Activated CD8-positive, alpha-beta T cell treated with anti-CD3 and anti-CD28 coated beads for 36 hours (primary cell): ENCODE data around the gene PSME2. TPM values are rescaled to one million over a fixed set of nuclear protein-coding genes. Genes with fewer than 3 reads are reported as not detected.

Source experiments
- ATAC-seq: fragments of 200-7000 bp; cut with Tn5 transposase; one replicate; pipeline ENCODE4 v1.10.0; 2021; ENCODE audit warnings: mild to moderate bottlenecking, moderate library complexity
- CTCF ChIA-PET: fragments of 350-600 bp; sonication (Branson Sonifier 250); formaldehyde crosslinking; loops from one replicate; lab custom pipeline; 2021; ENCODE audit warnings: antibody characterized with exemption; lab: Charles Lee
- POLR2A ChIA-PET: fragments of 350-600 bp; sonication (Branson Sonifier 250); formaldehyde crosslinking; loops from one replicate; lab custom pipeline; 2021; ENCODE audit warnings: antibody characterized with exemption; lab: Charles Lee
- DNase-seq: peaks from one replicate; pipeline ENCODE4 v3.0.0-alpha.2; 2020
- H3K27ac Mint-ChIP-seq: one replicate; pipeline ENCODE4 v1.8.0; 2021; ENCODE audit warnings: mild to moderate bottlenecking, mixed read lengths
- H3K27me3 Mint-ChIP-seq: one replicate; pipeline ENCODE4 v1.8.0; 2021; ENCODE audit warnings: mixed read lengths
- H3K36me3 Mint-ChIP-seq: one replicate; pipeline ENCODE4 v1.8.0; 2021; ENCODE audit warnings: low read depth, mixed read lengths
- H3K4me1 Mint-ChIP-seq: one replicate; pipeline ENCODE4 v1.8.0; 2021; ENCODE audit warnings: low read depth, mixed read lengths
- H3K4me3 Mint-ChIP-seq: one replicate; pipeline ENCODE4 v1.8.0; 2021; ENCODE audit warnings: mild to moderate bottlenecking, moderate library complexity, mixed read lengths
- H3K9me3 Mint-ChIP-seq: one replicate; pipeline ENCODE4 v1.8.0; 2021; ENCODE audit warnings: mixed read lengths
- intact Hi-C: fragments of 100-400 bp; cut with micrococcal nuclease; formaldehyde crosslinking; loops from one replicate; pipeline ENCODE4 v1.10.0; 2022
- total RNA-seq, 2 experiments: library from RNA; stranded (reverse); gene quantifications; one replicate each; pipeline ENCODE4 v1.2.3, GENCODE V29; 2021
- TF ChIP-seq, protein P1 (sequence below): fragments of 200-600 bp; IDR thresholded peaks from one replicate; pipeline ENCODE4 v1.8.0; 2022; ENCODE audit warnings: antibody characterized with exemption, mild to moderate bottlenecking

The PSME2 gene
- total RNA-seq, 2 experiments from 2014 or later = 440 TPM

DNA sequence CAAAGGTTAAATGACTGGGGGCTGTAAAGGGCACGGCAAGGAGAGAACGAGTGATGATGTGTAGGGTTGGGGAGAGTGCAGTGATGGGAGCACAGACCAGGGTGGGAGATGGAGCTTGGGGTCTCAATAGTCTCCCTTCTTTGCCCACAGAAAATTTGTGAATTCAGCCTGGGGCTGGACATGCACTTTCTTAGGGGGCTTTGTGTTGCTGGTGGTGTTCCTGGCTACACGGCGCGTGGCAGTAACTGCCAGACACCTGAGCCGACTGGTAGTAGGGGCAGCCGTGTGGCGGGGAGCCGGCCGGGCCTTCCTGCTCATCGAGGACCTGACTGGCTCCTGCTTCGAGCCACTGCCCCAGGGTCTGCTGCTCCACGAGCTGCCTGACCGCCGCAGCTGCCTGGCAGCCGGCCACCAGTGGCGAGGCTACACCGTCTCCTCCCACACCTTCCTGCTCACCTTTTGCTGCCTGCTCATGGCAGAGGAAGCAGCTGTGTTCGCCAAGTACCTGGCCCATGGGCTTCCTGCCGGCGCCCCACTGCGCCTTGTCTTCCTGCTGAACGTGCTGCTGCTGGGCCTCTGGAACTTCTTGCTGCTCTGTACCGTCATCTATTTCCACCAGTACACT lies 14.2 kb downstream of the PSME2 start:
- peaks cover 30% of the 10 kb centered on the region for H3K4me1 Mint-ChIP-seq
- H3K27me3 Mint-ChIP-seq = no peaks in the 10 kb centered on the region
- peak overlapping the region; percentile 91 for H3K27ac Mint-ChIP-seq
- DNase-seq (peak; percentile 57), ATAC-seq (no peak)
- intact Hi-C loops = no loop called here
- peaks cover 8% of the 10 kb centered on the region for H3K36me3 Mint-ChIP-seq
- peak overlapping the region; percentile 46 for H3K4me3 Mint-ChIP-seq
- no peaks in the 10 kb centered on the region for H3K9me3 Mint-ChIP-seq
- TF ChIP-seq, protein P1, sequence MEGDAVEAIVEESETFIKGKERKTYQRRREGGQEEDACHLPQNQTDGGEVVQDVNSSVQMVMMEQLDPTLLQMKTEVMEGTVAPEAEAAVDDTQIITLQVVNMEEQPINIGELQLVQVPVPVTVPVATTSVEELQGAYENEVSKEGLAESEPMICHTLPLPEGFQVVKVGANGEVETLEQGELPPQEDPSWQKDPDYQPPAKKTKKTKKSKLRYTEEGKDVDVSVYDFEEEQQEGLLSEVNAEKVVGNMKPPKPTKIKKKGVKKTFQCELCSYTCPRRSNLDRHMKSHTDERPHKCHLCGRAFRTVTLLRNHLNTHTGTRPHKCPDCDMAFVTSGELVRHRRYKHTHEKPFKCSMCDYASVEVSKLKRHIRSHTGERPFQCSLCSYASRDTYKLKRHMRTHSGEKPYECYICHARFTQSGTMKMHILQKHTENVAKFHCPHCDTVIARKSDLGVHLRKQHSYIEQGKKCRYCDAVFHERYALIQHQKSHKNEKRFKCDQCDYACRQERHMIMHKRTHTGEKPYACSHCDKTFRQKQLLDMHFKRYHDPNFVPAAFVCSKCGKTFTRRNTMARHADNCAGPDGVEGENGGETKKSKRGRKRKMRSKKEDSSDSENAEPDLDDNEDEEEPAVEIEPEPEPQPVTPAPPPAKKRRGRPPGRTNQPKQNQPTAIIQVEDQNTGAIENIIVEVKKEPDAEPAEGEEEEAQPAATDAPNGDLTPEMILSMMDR = no peak
- ChIA-PET CTCF (interaction anchor here (0.9 to 5.3 kb wide), 6 partner anchors 9 to 29 kb away, joined by 3 to 29 read pairs (median 5); partner anchors contain the start of genes DCAF11, EMC9, IRF9 and NRL), POLR2A (interaction anchor here (0.9 to 2.4 kb wide), 7 partner anchors 8 to 50 kb away, joined by 3 to 13 read pairs (median 4); partner anchors contain the start of genes DCAF11, EMC9, IRF9 and NRL)

DNA sequence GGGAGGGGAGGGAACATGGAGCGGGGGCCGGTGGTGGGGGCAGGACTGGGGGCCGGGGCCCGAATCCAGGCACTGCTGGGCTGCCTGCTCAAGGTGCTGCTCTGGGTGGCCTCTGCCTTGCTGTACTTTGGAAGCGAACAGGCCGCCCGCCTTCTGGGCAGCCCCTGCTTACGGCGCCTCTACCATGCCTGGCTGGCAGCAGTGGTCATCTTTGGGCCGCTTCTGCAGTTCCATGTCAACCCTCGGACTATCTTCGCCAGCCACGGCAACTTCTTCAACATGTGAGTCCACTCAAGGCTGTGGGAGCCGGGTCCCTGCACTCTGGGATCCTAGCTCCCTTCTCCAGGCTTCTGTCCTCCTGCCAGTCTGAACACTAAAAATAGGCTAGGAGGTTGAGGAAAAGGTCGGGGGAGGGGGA lies 14.9 kb downstream of the PSME2 start:
- no peaks in the 10 kb centered on the region for H3K27me3 Mint-ChIP-seq
- intact Hi-C loops = no loop called here
- TF ChIP-seq, protein P1 = no peak
- ChIA-PET CTCF (interaction anchor here (1.7 to 5.3 kb wide), 4 partner anchors 10 to 29 kb away, joined by 5 to 29 read pairs (median 13); partner anchors contain the start of genes DCAF11, IRF9 and NRL), POLR2A (interaction anchor here (1.3 to 2.4 kb wide), 5 partner anchors 10 to 33 kb away, joined by 4 to 13 read pairs (median 5); partner anchors contain the start of genes DCAF11, EMC9 and NRL)
- H3K4me1 Mint-ChIP-seq = peaks cover 25% of the 10 kb centered on the region
- no peak for ATAC-seq
- no peak for DNase-seq
- no peak overlapping the region for H3K4me3 Mint-ChIP-seq
- peaks cover 2% of the 10 kb centered on the region for H3K36me3 Mint-ChIP-seq
- no peaks in the 10 kb centered on the region for H3K9me3 Mint-ChIP-seq
- peak overlapping the region; percentile 91 for H3K27ac Mint-ChIP-seq

DNA sequence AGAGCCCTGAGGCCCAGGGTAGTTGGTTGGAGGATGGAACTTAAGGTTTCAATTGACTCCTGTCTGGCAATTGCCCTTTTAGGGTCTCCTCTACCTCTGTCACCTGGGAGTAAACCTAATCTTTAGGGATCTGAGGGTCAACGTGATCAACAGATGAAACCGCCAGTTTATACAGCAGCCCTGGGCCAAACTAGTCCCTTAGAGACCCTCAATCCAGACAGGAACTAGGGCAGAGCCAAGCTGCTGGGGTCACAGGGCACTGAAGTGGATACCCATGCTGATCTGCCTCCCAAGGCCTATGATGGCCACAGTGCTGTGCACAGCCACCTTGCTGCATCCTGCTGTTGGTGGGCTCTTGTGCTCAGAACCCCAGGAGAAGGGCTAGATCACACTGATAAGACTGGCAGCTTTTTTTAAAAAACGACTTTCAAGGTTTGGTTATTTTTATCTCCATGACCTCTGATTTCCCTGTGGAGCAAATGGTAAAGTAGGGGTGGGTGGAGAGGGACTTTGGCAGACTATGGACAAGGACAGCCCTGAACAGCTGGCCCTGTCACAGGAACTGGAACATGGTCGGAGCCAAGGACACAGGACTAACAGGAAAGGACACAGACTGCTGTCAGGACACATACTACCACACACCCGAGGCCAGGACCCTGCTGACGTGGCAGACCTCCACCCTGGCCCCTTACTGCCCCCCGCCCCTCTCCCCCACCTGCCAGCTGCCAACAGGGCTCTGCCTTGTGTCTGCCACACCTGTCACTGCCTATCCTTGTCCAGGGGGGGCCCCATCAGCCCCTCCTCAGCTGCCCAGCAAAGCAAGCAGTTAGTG lies 15.5 kb downstream of the PSME2 start:
- Mint-ChIP-seq H3K27me3 (no peaks in the 10 kb centered on the region), H3K27ac (no peak overlapping the region), H3K4me3 (no peak overlapping the region), H3K36me3 (no peaks in the 10 kb centered on the region), H3K4me1 (peaks cover 25% of the 10 kb centered on the region), H3K9me3 (no peaks in the 10 kb centered on the region)
- ChIA-PET POLR2A (interaction anchor here (1.3 to 2.4 kb wide), 3 partner anchors 9 to 17 kb away, joined by 5 to 13 read pairs (median 5); partner anchors contain the start of genes DCAF11, EMC9 and NRL), CTCF (interaction anchor here (0.9 to 4.0 kb wide), 3 partner anchors 15 to 40 kb away, joined by 3 to 21 read pairs (median 5); partner anchors contain the start of genes DCAF11 and NRL)
- TF ChIP-seq, protein P1 = no peak
- DNase-seq (no peak), ATAC-seq (no peak)
- intact Hi-C loops = no loop called here

DNA sequence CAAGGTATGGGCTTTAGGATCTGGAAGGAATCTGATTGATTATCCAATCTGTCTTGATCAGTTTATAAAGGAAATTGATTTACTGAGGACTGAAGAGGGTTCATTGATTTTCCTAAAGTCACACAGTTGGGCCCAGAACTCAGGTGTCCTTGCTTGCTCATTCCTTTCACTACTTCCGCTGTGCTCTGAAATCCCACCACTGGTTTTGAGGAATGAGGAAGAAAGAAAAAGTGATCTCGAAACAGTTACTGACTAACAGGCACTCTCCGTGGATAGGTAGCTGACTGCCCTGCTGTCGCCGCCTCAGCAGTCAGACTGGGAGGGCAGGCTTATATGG lies 16.1 kb downstream of the PSME2 start, which contains the start of gene FITM1:
Gene FITM1, plus strand, starts transcription at position 280 of the 337 bp plus-strand sequence. CDS start 905 bp downstream, outside the sequence.
- intact Hi-C loops = no loop called here
- ChIA-PET CTCF (interaction anchor here (0.9 to 4.0 kb wide), 3 partner anchors 15 to 40 kb away, joined by 3 to 21 read pairs (median 5); partner anchors contain the start of genes DCAF11 and NRL), POLR2A (interaction anchor here (1.3 to 2.4 kb wide), 2 partner anchors 8 to 16 kb away, joined by 5 to 13 read pairs; partner anchors contain the start of genes DCAF11 and NRL)
- Mint-ChIP-seq H3K4me1 (peaks cover 22% of the 10 kb centered on the region), H3K27ac (no peak within 1 kb of the TSS), H3K36me3 (no peaks in the 10 kb centered on the region), H3K9me3 (no peaks in the 10 kb centered on the region), H3K27me3 (no peaks in the 10 kb centered on the region), H3K4me3 (no peak within 1 kb of the TSS)
- ATAC-seq (no peak), DNase-seq (no peak)
- TF ChIP-seq, protein P1 = no peak
